K562 (cell line): ENCODE results near the gene FRYL. TPM values are rescaled to one million over a fixed set of nuclear protein-coding genes. Genes with fewer than 3 reads are reported as not detected.

Experiments used
- ATAC-seq: fragments of 200-7000 bp; cut with Tn5 transposase; 3 replicates; pipeline ENCODE4 v1.9.1; 2020; ENCODE audit warnings: moderate library complexity
- BruUV-seq: library from RNA; stranded (reverse); fragments of 400-500 nt; replicated peaks from 2 replicates; lab custom pipeline; 2021; lab: Mats Ljungman, UMichigan
- CTCF ChIA-PET: fragments of 300-600 bp; formaldehyde crosslinking; extraction: SDS; loops from one replicate; lab custom pipeline; 2021; ENCODE audit warnings: low intra/inter-chr PET ratio; lab: Yijun Ruan, JAX
- POLR2A ChIA-PET: fragments of 300-600, 350-650 bp; sonication (Branson Sonifier 250); formaldehyde crosslinking; extraction: SDS; loops from one replicate; lab custom pipeline; 2021; ENCODE audit warnings: antibody characterized with exemption, inconsistent platforms; lab: Yijun Ruan, JAX
- DNase-seq, 4 experiments: peaks; one replicate each; pipeline versions ENCODE4 v3.0.0 to v3.0.0-alpha.2; 2011 to 2018; ENCODE audit warnings: low spot score in 3 of 4, mixed read lengths in 3 of 4; ENCODE audit errors: extremely low read depth in 1 of 4
- FAIRE-seq: peaks from 2 replicates; lab custom pipeline; 2011; peaks lifted over from hg19 to GRCh38; lab: Jason Lieb, UNC
- H2AFZ ChIP-seq: 2 replicates; pipeline ENCODE4 v1.6.0; 2011; ENCODE audit warnings: low read depth, low read length, control low read depth, inconsistent platforms
- H3K27ac ChIP-seq: fragments of 200-600 bp; 3 replicates; pipeline ENCODE4 v1.8.0; 2011; ENCODE audit warnings: low read depth, mild to moderate bottlenecking, control low read depth, inconsistent platforms, low read length, moderate library complexity, mixed read lengths; ENCODE audit errors: extremely low read depth
- H3K27me3 ChIP-seq, 2 experiments: fragments of 300-600 bp in 1 of 2; 2 replicates in 1 of 2; 3 replicates in 1 of 2; pipeline versions ENCODE4 v1.6.0 to v1.8.0; 2011; ENCODE audit warnings: inconsistent platforms in 2 of 2, low read length in 2 of 2, mild to moderate bottlenecking in 1 of 2, mixed read lengths in 1 of 2, moderate library complexity in 1 of 2; ENCODE audit not compliant: control insufficient read depth in 2 of 2, insufficient read depth in 2 of 2
- H3K36me3 ChIP-seq: fragments of 300-600 bp; 3 replicates; pipeline ENCODE4 v1.8.0; 2011; ENCODE audit warnings: mild to moderate bottlenecking, low read length, inconsistent platforms; ENCODE audit not compliant: control insufficient read depth, insufficient read depth
- H3K4me1 ChIP-seq, 2 experiments: fragments of 200-600 bp in 1 of 2; replicated peaks in 1 of 2; 2 replicates in 1 of 2; 3 replicates in 1 of 2; pipeline versions ENCODE4 v1.5.1 to v1.8.0; 2011; ENCODE audit warnings: inconsistent platforms in 2 of 2, low read length in 2 of 2, mild to moderate bottlenecking in 1 of 2, mixed read lengths in 1 of 2, moderate library complexity in 1 of 2; ENCODE audit not compliant: control insufficient read depth in 2 of 2, insufficient read depth in 2 of 2
- H3K4me2 ChIP-seq: 2 replicates; pipeline ENCODE4 v1.6.1; 2011; ENCODE audit warnings: low read length, control low read depth, inconsistent platforms, mixed read lengths; ENCODE audit not compliant: insufficient read depth
- H3K4me3 ChIP-seq: fragments of 200-600 bp; sonication (generic), shearing (Covaris generic); 2 replicates; pipeline ENCODE4 v1.5.1; 2016; ENCODE audit warnings: control low read depth, inconsistent platforms
- H3K79me2 ChIP-seq: fragments of 200-600 bp; 3 replicates; pipeline ENCODE4 v1.8.0; 2011; ENCODE audit warnings: low read length, inconsistent platforms; ENCODE audit not compliant: control insufficient read depth, insufficient read depth
- H3K9ac ChIP-seq, 2 experiments: 2 replicates each; pipeline versions ENCODE4 v1.6.0 to v1.6.1; 2011; ENCODE audit warnings: low read depth in 2 of 2, low read length in 2 of 2, control low read depth in 1 of 2, inconsistent platforms in 1 of 2, mild to moderate bottlenecking in 1 of 2, mixed read lengths in 1 of 2; ENCODE audit not compliant: insufficient read depth in 1 of 2
- H3K9me1 ChIP-seq: one replicate; pipeline ENCODE4 v1.6.0; 2011; ENCODE audit warnings: inconsistent platforms, mild to moderate bottlenecking, low read length, moderate library complexity; ENCODE audit not compliant: control insufficient read depth, insufficient read depth
- H3K9me3 ChIP-seq: replicated peaks from 2 replicates; pipeline ENCODE4 v1.5.1; 2011; ENCODE audit warnings: low read depth, low read length, inconsistent platforms; ENCODE audit not compliant: control insufficient read depth, insufficient read depth
- H4K20me1 ChIP-seq: replicated peaks from 2 replicates; pipeline ENCODE4 v1.6.1; 2011; ENCODE audit warnings: low read length, inconsistent platforms, mixed read lengths; ENCODE audit not compliant: control insufficient read depth, insufficient read depth
- CTBP1 ChIP-seq: fragments of 450-650 bp; IDR thresholded peaks from 2 replicates; pipeline ENCODE4 v1.6.1; 2016; ENCODE audit warnings: borderline replicate concordance
- FOSL1 ChIP-seq: fragments of 200-800 bp; sonication (Bioruptor generic); conservative IDR thresholded peaks from 2 replicates; pipeline ENCODE4 v1.6.1; 2016; ENCODE audit warnings: missing genetic modification characterization, missing compliant biosample characterization
- HNRNPLL ChIP-seq: fragments of 200-400 bp; formaldehyde crosslinking; IDR thresholded peaks from 2 replicates; pipeline ENCODE4 v1.6.1; 2017; ENCODE audit warnings: low read length, low read depth, mild to moderate bottlenecking; ENCODE audit not compliant: poor library complexity, severe bottlenecking
- MGA ChIP-seq: fragments of 450-650 bp; IDR thresholded peaks from 2 replicates; pipeline ENCODE4 v1.6.1; 2016; ENCODE audit warnings: mild to moderate bottlenecking, moderate library complexity
- MTA1 ChIP-seq: fragments of 450-650 bp; IDR thresholded peaks from 2 replicates; pipeline ENCODE4 v1.6.1; 2017; ENCODE audit warnings: borderline replicate concordance
- NRF1 ChIP-seq, 2 experiments: fragments of 450-650 bp; IDR thresholded peaks in 1 of 2; conservative IDR thresholded peaks in 1 of 2; 2 replicates each; pipeline ENCODE4 v1.6.1; 2014; ENCODE audit warnings: mild to moderate bottlenecking in 2 of 2
- RBBP5 ChIP-seq: fragments of 200-600 bp; sonication (generic); IDR thresholded peaks from 2 replicates; pipeline ENCODE4 v1.6.1; 2012; ENCODE audit warnings: borderline replicate concordance, mild to moderate bottlenecking, low read length, control low read depth, inconsistent platforms; ENCODE audit not compliant: insufficient read depth, poor library complexity, severe bottlenecking
- RNF2 ChIP-seq: sonication (generic); IDR thresholded peaks from 2 replicates; pipeline ENCODE4 v1.6.1; 2016
- TRIM28 ChIP-seq: fragments of 450-650 bp; IDR thresholded peaks from 2 replicates; pipeline ENCODE4 v1.6.1; 2017
- WGBS: fragments of 100-300 bp; shearing (Covaris generic); methylation state at CpG from one replicate; pipeline ENCODE4 v1.1.6; 2016; ENCODE audit warnings: low coverage, mixed read lengths; ENCODE audit not compliant: insufficient coverage; ENCODE audit errors: missing lambda C conversion rate; 5-methylcytosine and 5-hydroxymethylcytosine counted together
- in situ Hi-C: fragments of 300-500 bp; cut with MboI; formaldehyde crosslinking; loops from 4 replicates; pipeline ENCODE4 v1.15.0; 2018; ENCODE audit warnings: inconsistent platforms, mixed read lengths
- intact Hi-C: fragments of 100-400 bp; cut with micrococcal nuclease; formaldehyde crosslinking; loops from 2 replicates; pipeline ENCODE4 v1.14.2; 2022
- polyA plus RNA-seq, 8 experiments: library from polyadenylated mRNA; depleted of rRNA in 4 of 8; stranded (reverse) in 5 of 8; unstranded in 3 of 8; fragments of >200 nt; fragmentation: Nextera tagmentation in 2 of 8; fragmentation: Illumina TruSeq in 1 of 8; extraction: Ambion mirVana in 2 of 8; extraction: Trizol in 1 of 8; gene quantifications; 2 replicates each; pipeline versions ENCODE4 v1.2.1 to v1.2.3, GENCODE V29; 2011 to 2014; ENCODE audit warnings: inconsistent platforms in 1 of 8, missing spikeins in 1 of 8
- total RNA-seq, 7 experiments: library from RNA; depleted of rRNA in 6 of 7; stranded (reverse); fragments of >200 nt in 6 of 7; fragmentation: Illumina TruSeq in 2 of 7; extraction: Trizol in 2 of 7; gene quantifications; 2 replicates each; pipeline versions ENCODE4 v1.2.1 to v1.2.3, GENCODE V29; 2011 to 2021; ENCODE audit warnings: low replicate concordance in 1 of 7
- TF ChIP-seq, protein P1 (sequence below), 2 experiments: IDR thresholded peaks; 2 replicates each; pipeline ENCODE4 v1.6.1; 2011; ENCODE audit warnings: borderline replicate concordance in 1 of 2, control low read depth in 1 of 2, low read depth in 1 of 2, low read length in 1 of 2, mild to moderate bottlenecking in 1 of 2, mixed read lengths in 1 of 2, moderate library complexity in 1 of 2; ENCODE audit not compliant: insufficient read depth in 1 of 2, insufficient read length in 1 of 2, poor library complexity in 1 of 2, severe bottlenecking in 1 of 2; ENCODE audit errors: extremely low read depth in 1 of 2

FRYL gene
- total and polyA plus RNA-seq, 9 of the 15 experiments (the other 6 are each of a cell fraction or from before 2014, with no cell fraction given) = 7.2 to 34.9 (median 15.9) TPM

DNA sequence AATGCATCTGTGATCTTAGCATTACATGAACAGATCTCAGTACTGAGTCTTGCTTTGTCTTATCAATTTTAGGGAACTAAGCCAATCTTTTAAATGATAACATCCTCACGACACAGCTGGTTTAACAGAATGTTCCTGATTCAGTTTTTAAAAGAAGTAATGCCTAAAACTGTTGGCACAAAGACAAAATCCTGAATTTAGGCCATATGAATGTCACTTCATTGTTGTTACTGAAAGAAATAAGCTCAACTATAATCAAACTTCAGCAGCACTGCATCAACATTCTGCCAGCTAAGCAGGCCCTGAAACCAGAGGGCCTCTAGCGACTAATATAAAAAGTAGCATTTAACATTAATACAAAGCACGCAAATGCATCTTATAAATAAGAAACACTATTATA is 130.6 kb downstream of the FRYL start:
- FAIRE-seq (no peak), ATAC-seq (no peak), DNase-seq (no peak)
- H2AFZ ChIP-seq = no peak overlapping the region
- no peaks in the 10 kb centered on the region for H3K27me3 ChIP-seq
- no peaks in the 10 kb centered on the region for H3K9me1 ChIP-seq
- intact Hi-C loops (no loop called here), in situ Hi-C loops (no loop called here)
- peaks cover 0 to 8% of the 10 kb centered on the region in 2 experiments; a peak in 1 of 5 replicates for H3K4me1 ChIP-seq
- H3K9ac ChIP-seq = no peak overlapping the region
- 52% methylated on average over 3 of the region's 3 CpGs for WGBS
- H3K4me2 ChIP-seq = no peak overlapping the region
- no peak overlapping the region for H3K27ac ChIP-seq
- CTCF ChIA-PET = no interaction called here
- H3K4me3 ChIP-seq = no peak overlapping the region
- H4K20me1 ChIP-seq = no peaks in the 10 kb centered on the region; the same call in 1 of the 2 replicates
- no peaks in the 10 kb centered on the region for H3K9me3 ChIP-seq
- peaks cover 5% of the 10 kb centered on the region; the same call in 1 of the 3 replicates for H3K79me2 ChIP-seq
- no peaks in the 10 kb centered on the region; the same call in 2 of the 3 replicates for H3K36me3 ChIP-seq
- POLR2A ChIA-PET = interaction anchor here (1.0 kb wide), 1 partner anchor 308 kb away, joined by 3 read pairs; no protein-coding TSS in a partner anchor
- no TSS peak for BruUV-seq
- TF ChIP-seq FOSL1 (no peak), HNRNPLL (no peak), TRIM28 (no peak), CTBP1 (no peak), RBBP5 (no peak), MGA (no peak), MTA1 (no peak), NRF1 (conservative IDR thresholded peaks at IDR 0.05 in 1 of 2, IDR thresholded peaks at IDR 0.05 in 1 of 2) (no peak), RNF2 (no peak)
- TF ChIP-seq, protein P1, sequence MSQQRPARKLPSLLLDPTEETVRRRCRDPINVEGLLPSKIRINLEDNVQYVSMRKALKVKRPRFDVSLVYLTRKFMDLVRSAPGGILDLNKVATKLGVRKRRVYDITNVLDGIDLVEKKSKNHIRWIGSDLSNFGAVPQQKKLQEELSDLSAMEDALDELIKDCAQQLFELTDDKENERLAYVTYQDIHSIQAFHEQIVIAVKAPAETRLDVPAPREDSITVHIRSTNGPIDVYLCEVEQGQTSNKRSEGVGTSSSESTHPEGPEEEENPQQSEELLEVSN (IDR thresholded peaks at IDR 0.05; ENCODE audit: borderline replicate concordance in 1 of 2, extremely low read depth in 1 of 2, insufficient read depth in 1 of 2, insufficient read length in 1 of 2, low read depth in 1 of 2, low read length in 1 of 2, poor library complexity in 1 of 2, severe bottlenecking in 1 of 2) = no peak
